Small intestine (tissue), 7 donors: Measurements from ENCODE around the gene VPS26B. TPM values are rescaled to one million over a fixed set of nuclear protein-coding genes. Genes with fewer than 3 reads are reported as not detected.

Source experiments
- DNase-seq, 2 donors: peaks; one replicate each; pipeline versions ENCODE4 v3.0.0 to v3.0.0-alpha.2; 2013
- FAIRE-seq: peaks from 2 replicates; lab custom pipeline; 2012; peaks lifted over from hg19 to GRCh38; lab: Jason Lieb, UNC
- H3K27ac ChIP-seq, 3 donors: one replicate each; pipeline ENCODE4 v1.5.1; 2013; ENCODE audit warnings: low read length in 2 of 3, mild to moderate bottlenecking in 2 of 3, control low read depth in 1 of 3, inconsistent platforms in 1 of 3, low read depth in 1 of 3, moderate library complexity in 1 of 3
- H3K27me3 ChIP-seq, 3 donors: one replicate each; pipeline ENCODE4 v1.6.1; 2013; ENCODE audit warnings: low read length in 3 of 3, inconsistent platforms in 1 of 3; ENCODE audit not compliant: control insufficient read depth in 3 of 3, insufficient read depth in 3 of 3
- H3K36me3 ChIP-seq, 3 donors: one replicate each; pipeline ENCODE4 v1.6.1; 2013; ENCODE audit warnings: low read length in 3 of 3, inconsistent platforms in 1 of 3, low read depth in 1 of 3, mild to moderate bottlenecking in 1 of 3, moderate library complexity in 1 of 3; ENCODE audit not compliant: control insufficient read depth in 3 of 3, insufficient read depth in 2 of 3
- H3K4me1 ChIP-seq, 3 donors: one replicate each; pipeline ENCODE4 v1.6.1; 2013; ENCODE audit warnings: low read length in 2 of 3, inconsistent platforms in 1 of 3, low read depth in 1 of 3, mild to moderate bottlenecking in 1 of 3, moderate library complexity in 1 of 3; ENCODE audit not compliant: control insufficient read depth in 3 of 3, insufficient read depth in 2 of 3
- H3K4me3 ChIP-seq, 3 donors: one replicate each; pipeline ENCODE4 v1.5.1; 2013; ENCODE audit warnings: low read length in 3 of 3, control low read depth in 1 of 3, inconsistent platforms in 1 of 3, low read depth in 1 of 3, mild to moderate bottlenecking in 1 of 3, moderate library complexity in 1 of 3
- H3K9me3 ChIP-seq, 2 donors: one replicate each; pipeline ENCODE4 v1.6.1; 2013; ENCODE audit warnings: low read depth in 1 of 2, low read length in 1 of 2; ENCODE audit not compliant: control insufficient read depth in 2 of 2, insufficient read depth in 1 of 2
- WGBS, 3 donors: extraction: QIAGEN DNeasy Blood & Tissue Kit; methylation state at CpG; one replicate each; pipeline ENCODE4 v1.1.7; 2013; 5-methylcytosine and 5-hydroxymethylcytosine counted together
- polyA plus RNA-seq, 4 donors: library from polyadenylated mRNA; stranded (reverse) in 3 of 4; unstranded in 1 of 4; fragments of 200-250 nt in 3 of 4; fragments of 120-200 nt in 1 of 4; gene quantifications; one replicate each; pipeline versions ENCODE4 v1.2.1 to v1.2.3, GENCODE V29; 2013
- donor health status: healthy with polysubstance abuse.
- donor health status: control.
- donor health status: control.
- donor health status: Bipolar disorder and iron deficiency.
- donor health status: healthy.

The VPS26B gene
- polyA plus RNA-seq, 4 donors, result 26.3 to 45.2 (median 35.9) TPM

DNA sequence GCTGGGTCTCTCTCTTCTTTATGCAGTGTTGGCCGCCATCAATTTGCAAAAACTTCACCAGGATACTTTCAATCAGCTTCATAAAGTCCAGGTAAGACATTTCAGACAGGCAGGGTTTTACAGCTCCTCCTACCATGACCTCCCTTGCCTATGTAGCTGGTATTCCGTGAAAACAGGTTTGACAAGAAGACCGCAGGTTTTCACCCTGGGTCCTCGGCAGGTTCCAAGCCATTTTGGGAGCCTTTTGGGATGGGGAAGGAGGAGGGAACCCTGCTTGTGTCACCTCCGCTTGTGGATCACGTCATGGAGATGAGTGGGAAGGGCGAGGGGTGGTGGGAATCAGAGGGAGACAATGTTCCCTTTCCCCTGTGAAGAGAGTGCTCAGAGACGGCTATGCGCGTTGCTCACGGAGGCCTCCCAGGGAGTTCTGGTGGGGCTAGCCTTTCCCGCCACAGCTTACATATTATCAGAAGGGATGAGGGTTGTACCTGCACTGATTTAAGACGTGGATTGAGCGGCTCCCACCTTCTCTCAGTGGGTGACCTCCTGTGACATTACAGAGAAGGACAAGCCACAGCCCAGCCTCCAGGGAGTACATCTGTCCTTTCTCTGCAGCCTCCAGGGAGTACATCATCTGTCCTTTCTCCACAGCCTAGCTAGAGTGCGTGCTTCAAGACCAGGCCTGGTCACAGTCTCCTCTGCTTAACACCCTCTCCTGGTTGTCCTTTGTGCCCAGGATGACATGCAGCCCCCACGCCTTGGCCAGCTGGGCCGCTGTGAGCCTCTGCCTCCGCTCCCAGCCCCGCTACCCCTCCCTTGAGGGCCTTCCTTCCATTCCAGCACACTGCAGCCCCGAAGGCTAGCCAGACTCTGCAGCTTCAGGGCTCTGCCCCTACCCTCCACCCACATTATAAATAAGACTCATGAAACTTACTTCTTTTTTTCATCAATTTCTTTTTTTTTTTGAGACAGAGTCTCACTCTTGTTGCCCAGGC lies 68.9 kb downstream of the VPS26B start:
- peaks cover 0 to 3% (median 0%) of the 10 kb centered on the region in 3 donors for H3K27me3 ChIP-seq
- WGBS, 3 donors, result 61 to 79% (median 66%) methylated on average over 20 of the region's 20 CpGs
- no peaks in the 10 kb centered on the region for H3K36me3 ChIP-seq
- H3K27ac ChIP-seq, result no peak overlapping the region
- DNase-seq (no peak), FAIRE-seq (no peak)
- no peaks in the 10 kb centered on the region for H3K4me1 ChIP-seq
- no peak overlapping the region for H3K4me3 ChIP-seq
- H3K9me3 ChIP-seq, result no peaks in the 10 kb centered on the region

DNA sequence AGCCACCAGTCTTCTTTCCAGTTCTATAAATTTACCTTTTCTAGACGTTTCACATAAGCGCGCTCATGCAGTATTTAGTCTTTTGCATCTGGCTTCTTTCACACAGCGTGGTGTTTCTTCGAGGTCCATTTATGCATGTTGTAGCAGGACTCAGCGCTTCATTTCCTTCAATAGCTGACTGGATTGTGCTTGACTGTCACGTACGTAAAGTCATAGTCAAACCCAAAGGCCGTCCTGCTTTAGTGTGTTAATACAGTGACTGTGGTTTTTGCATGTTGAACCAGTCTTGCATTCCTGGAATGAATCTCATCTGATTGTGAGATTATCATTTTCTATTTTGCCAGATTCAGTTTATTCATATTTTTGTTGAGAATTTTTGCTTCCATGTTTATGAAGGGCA lies 70.2 kb downstream of the VPS26B start:
- FAIRE-seq (no peak), DNase-seq (no peak)
- H3K27me3 ChIP-seq, result peaks cover 0 to 3% (median 0%) of the 10 kb centered on the region in 3 donors
- 71 to 77% (median 73%) methylated on average over 9 of the region's 9 CpGs for WGBS, 3 donors
- H3K27ac ChIP-seq, result no peak overlapping the region
- no peak overlapping the region for H3K4me3 ChIP-seq
- H3K4me1 ChIP-seq, result no peaks in the 10 kb centered on the region
- no peaks in the 10 kb centered on the region for H3K36me3 ChIP-seq
- no peaks in the 10 kb centered on the region for H3K9me3 ChIP-seq

Other genes with a start within 250 kb of the VPS26B start
- gene JAM3, start 155.6 kb upstream of the VPS26B start, polyA plus RNA-seq, result 1 to 10 TPM in 3 of 4 donors, under 1 TPM in 1; 0.67 to 8.5 (median 4.5) TPM
- 10 to 100 TPM in 2 of 4 donors, 1 to 10 TPM in 2; 3.4 to 19.2 (median 7.9) TPM for gene NCAPD3, start 704 bp upstream of the VPS26B start, polyA plus RNA-seq
- 10 to 100 TPM; 39.2 to 61.6 (median 47.9) TPM for gene THYN1, start 28.7 kb downstream of the VPS26B start, polyA plus RNA-seq
- 10 to 100 TPM; 18.0 to 29.3 (median 23.9) TPM for gene ACAD8, start 28.9 kb downstream of the VPS26B start, polyA plus RNA-seq
- gene GLB1L3, start 51.7 kb downstream of the VPS26B start, polyA plus RNA-seq, result under 1 TPM in 2 of 4 donors, not detected in 2; 0.01 to 0.04 TPM
- gene GLB1L2, start 107.3 kb downstream of the VPS26B start, polyA plus RNA-seq, result 1 to 10 TPM; 1.4 to 9.6 (median 4.2) TPM
- 1 to 10 TPM in 1 of 4 donors, under 1 TPM in 2, not detected in 1; 0.54 to 1.4 (median 0.57) TPM for gene B3GAT1, start 187.6 kb downstream of the VPS26B start, polyA plus RNA-seq